ENCODE measurements around the gene SH3GLB2. TPM values are rescaled to one million over a fixed set of nuclear protein-coding genes. Genes with fewer than 3 reads are reported as not detected.

The SH3GLB2 gene
- total and polyA plus RNA-seq, 4 donors: 51.3 to 110 (median 71.7) TPM

- Histone ChIP-seq H3K4me1 (ENCODE audit: control insufficient read depth in 5 of 5, insufficient read depth in 5 of 5, low read length in 5 of 5) (no peaks in the 10 kb centered on the region), H3K4me3 (no peak overlapping the region), H3K27me3 (ENCODE audit: control insufficient read depth in 3 of 3, insufficient read depth in 3 of 3, low read length in 2 of 3) (no peaks in the 10 kb centered on the region), H3K9me3 (ENCODE audit: control insufficient read depth in 4 of 4, insufficient read depth in 3 of 4, low read length in 3 of 4) (no peaks in the 10 kb centered on the region), H3K9ac (ENCODE audit: insufficient read depth in 1 of 2, low read length in 2 of 2) (no peak overlapping the region), H3K36me3 (ENCODE audit: control insufficient read depth in 4 of 4, insufficient read depth in 4 of 4, low read length in 4 of 4) (peaks cover 3 to 50% (median 5%) of the 10 kb centered on the region in 4 donors), H3K27ac (ENCODE audit: low read depth in 1 of 2, low read length in 1 of 2) (no peak overlapping the region)
- WGBS, 2 donors: 96% methylated on average over 11 of the region's 11 CpGs
- ATAC-seq (ENCODE audit: insufficient read depth, low FRiP score): no peak
- no peak for TF ChIP-seq CTCF (IDR thresholded peaks at IDR 0.05; ENCODE audit: control extremely low read depth, extremely low read depth)
- no peak for DNase-seq
Measured at GRCh38 chr9:129013674-129014073, 14.5 kb downstream of the SH3GLB2 start.

DNA sequence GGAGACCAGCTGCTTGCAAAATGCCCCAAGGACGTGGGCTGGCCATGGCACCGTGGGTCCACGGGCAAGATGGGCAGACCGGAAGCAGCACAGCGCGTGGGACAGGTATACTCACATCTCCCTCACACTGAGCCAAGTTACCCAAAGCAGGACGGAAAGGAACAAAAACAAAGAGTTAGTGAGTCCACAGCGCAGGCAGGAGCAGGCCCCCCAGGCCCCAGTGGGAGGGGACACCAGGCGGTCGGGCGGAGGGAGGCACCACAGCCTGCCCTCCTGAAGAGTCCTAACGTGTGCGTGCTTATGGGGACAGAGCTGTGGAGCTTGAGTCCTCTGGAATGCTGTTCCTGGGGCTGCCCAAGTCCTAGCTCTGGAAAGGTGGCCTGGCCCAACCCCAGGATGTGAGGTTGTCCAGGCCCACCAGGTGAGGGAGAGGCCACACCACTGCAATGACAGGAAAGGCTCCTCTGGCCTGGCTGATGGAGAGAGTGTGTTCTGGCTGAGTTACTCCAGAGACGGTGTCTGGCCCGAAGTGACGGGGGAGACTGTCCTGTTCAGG is 15.2 kb downstream of the SH3GLB2 start:
- peaks cover 3 to 57% (median 5%) of the 10 kb centered on the region in 4 donors for H3K36me3 ChIP-seq (ENCODE audit: control insufficient read depth in 4 of 4, insufficient read depth in 4 of 4, low read length in 4 of 4)
- no peak for TF ChIP-seq CTCF (IDR thresholded peaks at IDR 0.05; ENCODE audit: control extremely low read depth, extremely low read depth)
- ATAC-seq (ENCODE audit: insufficient read depth, low FRiP score): no peak
- WGBS, 2 donors: 95% methylated on average over 16 of the region's 16 CpGs
- H3K9ac ChIP-seq (ENCODE audit: insufficient read depth in 1 of 2, low read length in 2 of 2): no peak overlapping the region
- H3K4me1 ChIP-seq (ENCODE audit: control insufficient read depth in 5 of 5, insufficient read depth in 5 of 5, low read length in 5 of 5): no peaks in the 10 kb centered on the region
- H3K9me3 ChIP-seq (ENCODE audit: control insufficient read depth in 4 of 4, insufficient read depth in 3 of 4, low read length in 3 of 4): no peaks in the 10 kb centered on the region
- no peak overlapping the region for H3K27ac ChIP-seq (ENCODE audit: low read depth in 1 of 2, low read length in 1 of 2)
- DNase-seq: no peak
- no peaks in the 10 kb centered on the region for H3K27me3 ChIP-seq (ENCODE audit: control insufficient read depth in 3 of 3, insufficient read depth in 3 of 3, low read length in 2 of 3)
- H3K4me3 ChIP-seq: no peak overlapping the region

DNA sequence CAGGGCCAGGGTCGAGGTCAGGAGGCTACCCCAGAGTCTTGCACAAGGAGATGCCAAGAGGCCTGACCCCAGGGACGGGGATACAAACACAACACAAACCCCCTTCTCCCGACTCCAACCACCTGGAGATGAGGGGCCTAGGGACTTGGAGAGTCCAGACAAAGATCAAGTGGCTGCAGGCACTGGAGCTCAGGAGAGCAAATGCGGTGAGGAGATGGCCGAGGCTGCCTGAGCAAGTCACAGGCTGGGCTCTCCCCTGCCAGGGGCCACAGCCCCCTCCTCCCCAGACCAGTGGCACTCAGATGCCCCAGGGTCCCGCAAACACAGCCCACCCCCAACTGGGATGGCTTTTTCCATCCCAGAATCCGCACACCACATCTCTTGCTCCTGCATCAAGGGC is 15.8 kb downstream of the SH3GLB2 start:
- Histone ChIP-seq H3K4me3 (no peak overlapping the region), H3K4me1 (ENCODE audit: control insufficient read depth in 5 of 5, insufficient read depth in 5 of 5, low read length in 5 of 5) (no peaks in the 10 kb centered on the region), H3K9ac (ENCODE audit: insufficient read depth in 1 of 2, low read length in 2 of 2) (no peak overlapping the region), H3K36me3 (ENCODE audit: control insufficient read depth in 4 of 4, insufficient read depth in 4 of 4, low read length in 4 of 4) (peaks cover 5 to 60% (median 9%) of the 10 kb centered on the region in 4 donors), H3K27ac (ENCODE audit: low read depth in 1 of 2, low read length in 1 of 2) (no peak overlapping the region), H3K9me3 (ENCODE audit: control insufficient read depth in 4 of 4, insufficient read depth in 3 of 4, low read length in 3 of 4) (no peaks in the 10 kb centered on the region), H3K27me3 (ENCODE audit: control insufficient read depth in 3 of 3, insufficient read depth in 3 of 3, low read length in 2 of 3) (no peaks in the 10 kb centered on the region)
- DNase-seq: no peak
- 91 to 97% methylated on average over 7 of the region's 7 CpGs for WGBS, 2 donors
- TF ChIP-seq CTCF (IDR thresholded peaks at IDR 0.05; ENCODE audit: control extremely low read depth, extremely low read depth): no peak
- ATAC-seq (ENCODE audit: insufficient read depth, low FRiP score): no peak

GRCh38 chr9:129011761-129012181 is 16.4 kb downstream of the SH3GLB2 start:
- H3K27ac ChIP-seq (ENCODE audit: low read depth in 1 of 2, low read length in 1 of 2): no peak overlapping the region

More at GRCh38 chr9:129011761-129012181, 16.4 kb downstream of the SH3GLB2 start:
- ATAC-seq (ENCODE audit: insufficient read depth, low FRiP score) (no peak), DNase-seq (no peak)
- no peaks in the 10 kb centered on the region for H3K27me3 ChIP-seq (ENCODE audit: control insufficient read depth in 3 of 3, insufficient read depth in 3 of 3, low read length in 2 of 3)
- H3K4me1 ChIP-seq (ENCODE audit: control insufficient read depth in 5 of 5, insufficient read depth in 5 of 5, low read length in 5 of 5): no peaks in the 10 kb centered on the region
- H3K9me3 ChIP-seq (ENCODE audit: control insufficient read depth in 4 of 4, insufficient read depth in 3 of 4, low read length in 3 of 4): no peaks in the 10 kb centered on the region
- H3K4me3 ChIP-seq: no peak overlapping the region
- H3K36me3 ChIP-seq (ENCODE audit: control insufficient read depth in 4 of 4, insufficient read depth in 4 of 4, low read length in 4 of 4): peaks cover 5 to 63% (median 9%) of the 10 kb centered on the region in 4 donors
- WGBS, 2 donors: 91 to 94% methylated on average over 11 of the region's 11 CpGs
- no peak overlapping the region for H3K9ac ChIP-seq (ENCODE audit: insufficient read depth in 1 of 2, low read length in 2 of 2)
- TF ChIP-seq CTCF (IDR thresholded peaks at IDR 0.05; ENCODE audit: control extremely low read depth, extremely low read depth): no peak
